ENCODE data around the gene PFDN2. TPM values are rescaled to one million over a fixed set of nuclear protein-coding genes. Genes with fewer than 3 reads are reported as not detected.
A peak's percentile ranks its signal among the peaks of the same experiment; 100 is the strongest.
"Not testable (repeated sequence)": the region's sequence is repeated elsewhere in the genome, so short reads cannot be mapped to it uniquely, and the experiment has no call there.

PFDN2 gene
- total RNA-seq, 6 experiments from 2014 or later: 77.4 to 114 (median 92.8) TPM

- Mint-ChIP-seq H3K27me3 (ENCODE audit: insufficient read depth) (peaks cover 21% of the 10 kb centered on the region), H3K4me3 (no peak overlapping the region), H3K4me1 (ENCODE audit: low read depth) (peaks cover 5% of the 10 kb centered on the region; the same call in 1 of the 2 replicates), H3K9me3 (no peaks in the 10 kb centered on the region), H3K36me3 (ENCODE audit: low read depth) (no peaks in the 10 kb centered on the region), H3K27ac (no peak overlapping the region)
- no peak for DNase-seq
- no peak for TF ChIP-seq CTCF (IDR thresholded peaks at IDR 0.05)
Measured at GRCh38 chr1:161066694-161067093, 51.1 kb downstream of the PFDN2 start.

- peaks cover 21% of the 10 kb centered on the region for H3K27me3 Mint-ChIP-seq (ENCODE audit: insufficient read depth)
- DNase-seq; H3K4me3 Mint-ChIP-seq; H3K9me3 Mint-ChIP-seq; H3K4me1 Mint-ChIP-seq (ENCODE audit: low read depth); H3K27ac Mint-ChIP-seq; H3K36me3 Mint-ChIP-seq (ENCODE audit: low read depth): not testable (repeated sequence)
Measured at GRCh38 chr1:161065681-161066080, 52.2 kb downstream of the PFDN2 start.

- H3K27me3 Mint-ChIP-seq (ENCODE audit: insufficient read depth): peaks cover 24% of the 10 kb centered on the region
- not testable (repeated sequence) for H3K9me3 Mint-ChIP-seq; H3K4me1 Mint-ChIP-seq (ENCODE audit: low read depth); DNase-seq; H3K27ac Mint-ChIP-seq; H3K36me3 Mint-ChIP-seq (ENCODE audit: low read depth); H3K4me3 Mint-ChIP-seq
Measured at GRCh38 chr1:161063936-161064335, 53.9 kb downstream of the PFDN2 start.

GRCh38 chr1:161061419-161061818 is 56.4 kb downstream of the PFDN2 start:
- DNase-seq: no peak
- no peak overlapping the region for H3K4me3 Mint-ChIP-seq
- H3K9me3 Mint-ChIP-seq: no peaks in the 10 kb centered on the region
- H3K4me1 Mint-ChIP-seq (ENCODE audit: low read depth): no peaks in the 10 kb centered on the region
- H3K36me3 Mint-ChIP-seq (ENCODE audit: low read depth): no peaks in the 10 kb centered on the region
- peaks cover 22% of the 10 kb centered on the region for H3K27me3 Mint-ChIP-seq (ENCODE audit: insufficient read depth)
- no peak for TF ChIP-seq CTCF (IDR thresholded peaks at IDR 0.05)
- no peak overlapping the region for H3K27ac Mint-ChIP-seq

GRCh38 chr1:161059293-161059692 is 58.5 kb downstream of the PFDN2 start:
- no peak for TF ChIP-seq CTCF (IDR thresholded peaks at IDR 0.05)
- H3K27ac Mint-ChIP-seq: no peak overlapping the region

GRCh38 chr1:161054805-161055204 is 63.0 kb downstream of the PFDN2 start:
- H3K27ac Mint-ChIP-seq: no peak overlapping the region
- no peaks in the 10 kb centered on the region for H3K36me3 Mint-ChIP-seq (ENCODE audit: low read depth)
- DNase-seq: no peak

More at GRCh38 chr1:161059293-161059692, 58.5 kb downstream of the PFDN2 start:
- Mint-ChIP-seq H3K4me1 (ENCODE audit: low read depth) (no peaks in the 10 kb centered on the region), H3K9me3 (no peaks in the 10 kb centered on the region), H3K36me3 (ENCODE audit: low read depth) (no peaks in the 10 kb centered on the region), H3K4me3 (no peak overlapping the region), H3K27me3 (ENCODE audit: insufficient read depth) (peaks cover 14% of the 10 kb centered on the region)
- DNase-seq: no peak

More at GRCh38 chr1:161054805-161055204, 63.0 kb downstream of the PFDN2 start:
- no peak overlapping the region for H3K4me3 Mint-ChIP-seq
- H3K4me1 Mint-ChIP-seq (ENCODE audit: low read depth): peaks cover 12% of the 10 kb centered on the region
- peaks cover 4% of the 10 kb centered on the region; the same call in 1 of the 2 replicates for H3K27me3 Mint-ChIP-seq (ENCODE audit: insufficient read depth)
- H3K9me3 Mint-ChIP-seq: peaks cover 3% of the 10 kb centered on the region
- TF ChIP-seq CTCF (IDR thresholded peaks at IDR 0.05): peak; percentile 52

Data from HFFc6 (cell line).